SU-DHL-6 (cell line): ENCODE measurements around the gene ITGAV.

Experiments
- H2AFZ ChIP-seq: fragments of 200-600 bp; sonication (generic); 2 replicates; pipeline ENCODE4 v1.6.1; 2014; ENCODE audit warnings: low read depth, mild to moderate bottlenecking, moderate library complexity, mixed read lengths, antibody characterized with exemption, low read length; ENCODE audit not compliant: severe bottlenecking
- H3F3A ChIP-seq: fragments of 200-600 bp; shearing (Covaris generic); 2 replicates; pipeline ENCODE4 v1.6.0; 2016; ENCODE audit warnings: antibody characterized with exemption, mild to moderate bottlenecking; ENCODE audit not compliant: insufficient read depth
- H3K27ac ChIP-seq: fragments of 200-600 bp; sonication (generic); 2 replicates; pipeline ENCODE4 v1.5.1; 2016; ENCODE audit warnings: low read depth, mild to moderate bottlenecking, low read length, moderate library complexity, mixed read lengths
- H3K27me3 ChIP-seq: fragments of 200-600 bp; sonication (generic), shearing (Covaris generic); 2 replicates; pipeline ENCODE4 v1.6.0; 2014; ENCODE audit warnings: mild to moderate bottlenecking, low read length
- H3K36me3 ChIP-seq: fragments of 200-600 bp; sonication (generic); 2 replicates; pipeline ENCODE4 v1.6.1; 2014; ENCODE audit warnings: mild to moderate bottlenecking, low read length, mixed read lengths
- H3K4me2 ChIP-seq: fragments of 300-600, 200-600 bp; shearing (Covaris generic), sonication (generic); 2 replicates; pipeline ENCODE4 v1.6.0; 2014; ENCODE audit warnings: low read length, low read depth, mild to moderate bottlenecking; ENCODE audit not compliant: poor library complexity, severe bottlenecking
- H3K4me3 ChIP-seq: fragments of 200-600 bp; sonication (generic); 2 replicates; pipeline ENCODE4 v1.5.1; 2014; ENCODE audit warnings: antibody characterized with exemption, low read length, mild to moderate bottlenecking, mixed read lengths; ENCODE audit not compliant: insufficient read depth, poor library complexity, severe bottlenecking
- H3K79me2 ChIP-seq: fragments of 200-600 bp; sonication (generic); 2 replicates; pipeline ENCODE4 v1.6.1; 2014; ENCODE audit warnings: mild to moderate bottlenecking, low read length, moderate library complexity; ENCODE audit not compliant: insufficient read depth
- H3K9ac ChIP-seq: fragments of 200-600 bp; sonication (generic); 2 replicates; pipeline ENCODE4 v1.7.0; 2014; ENCODE audit warnings: mild to moderate bottlenecking, low read length
- H3K9me2 ChIP-seq: fragments of 200-600 bp; sonication (generic); replicated peaks from 2 replicates; pipeline ENCODE4 v1.6.1; 2014; ENCODE audit warnings: low read length; ENCODE audit not compliant: insufficient read depth
- H3K9me3 ChIP-seq: fragments of 200-600 bp; sonication (generic); 2 replicates; pipeline ENCODE4 v1.6.1; 2014; ENCODE audit warnings: low read length, mixed read lengths; ENCODE audit not compliant: insufficient read depth
- H4K20me1 ChIP-seq: fragments of 200-600 bp; sonication (generic); 2 replicates; pipeline ENCODE4 v1.6.1; 2014; ENCODE audit warnings: low read depth, mild to moderate bottlenecking, antibody characterized with exemption, low read length, moderate library complexity, mixed read lengths
- CTCF ChIP-seq: fragments of 200-600 bp; sonication (generic); IDR thresholded peaks from one replicate; pipeline ENCODE4 v1.5.1; 2017; ENCODE audit warnings: antibody characterized with exemption, mild to moderate bottlenecking, low read length, moderate library complexity; ENCODE audit not compliant: insufficient read depth, poor library complexity, severe bottlenecking
- EZH2phosphoT487 ChIP-seq: fragments of 200-600 bp; sonication (generic), shearing (Covaris generic); conservative IDR thresholded peaks from 2 replicates; pipeline ENCODE4 v1.6.1; 2018; ENCODE audit warnings: mild to moderate bottlenecking, antibody characterized with exemption, low read length, moderate library complexity, mixed read lengths

ITGAV gene

DNA sequence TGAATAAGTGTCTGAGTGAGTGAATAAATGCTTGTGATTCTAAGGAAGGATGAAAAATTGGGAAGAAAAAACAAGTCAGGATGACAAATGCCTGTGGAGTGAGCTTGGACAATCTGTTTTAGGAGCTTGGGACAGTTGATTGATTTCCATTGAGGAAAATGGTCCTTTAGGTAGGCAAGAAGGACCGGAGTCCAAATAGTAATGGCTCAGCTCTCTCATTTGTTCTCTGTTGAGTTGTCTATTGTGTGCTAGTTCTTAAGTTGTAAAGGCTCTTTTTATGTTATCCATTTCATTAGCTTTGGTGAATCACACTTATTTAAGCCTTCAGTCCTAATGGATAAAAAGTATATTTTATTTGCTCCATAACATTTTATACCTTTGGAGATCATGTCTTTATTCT, 135.9 kb downstream of the ITGAV start:
- Histone ChIP-seq H2AFZ (no peak overlapping the region), H3K79me2 (no peaks in the 10 kb centered on the region), H3K9me2 (no peaks in the 10 kb centered on the region)

DNA sequence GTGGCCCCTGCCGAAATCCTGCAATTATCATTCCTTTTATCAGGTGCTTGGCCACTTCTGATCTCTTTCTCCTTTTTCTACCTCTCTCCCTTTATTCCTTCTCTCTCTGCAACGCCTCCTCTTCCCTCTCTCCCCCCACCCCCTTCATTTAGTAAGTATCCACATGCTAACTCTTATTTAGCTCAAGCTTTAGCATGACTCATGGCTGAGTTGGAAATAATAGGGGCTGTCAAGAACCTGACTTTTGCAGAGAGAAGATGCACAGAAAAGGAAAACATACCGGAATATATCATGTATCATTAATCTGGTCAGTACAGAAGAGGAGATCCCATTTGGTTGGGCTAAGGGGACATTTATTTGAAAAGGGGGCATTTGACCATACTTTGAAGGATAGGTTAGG, 137.1 kb downstream of the ITGAV start:
- Histone ChIP-seq H3K4me3 (no peak overlapping the region), H3K36me3 (no peaks in the 10 kb centered on the region), H3K79me2 (no peaks in the 10 kb centered on the region), H4K20me1 (no peaks in the 10 kb centered on the region), H3K27me3 (no peaks in the 10 kb centered on the region), H2AFZ (no peak overlapping the region), H3F3A (no peaks in the 10 kb centered on the region), H3K4me2 (no peak overlapping the region), H3K9me2 (no peaks in the 10 kb centered on the region), H3K9me3 (no peaks in the 10 kb centered on the region), H3K27ac (no peak overlapping the region), H3K9ac (no peak overlapping the region)
- no peak for TF ChIP-seq CTCF
- no peak for TF ChIP-seq EZH2phosphoT487

More for the DNA sequence above, 135.9 kb downstream of the ITGAV start:
- H3K27ac ChIP-seq, result no peak overlapping the region
- H3K9me3 ChIP-seq, result no peaks in the 10 kb centered on the region
- TF ChIP-seq EZH2phosphoT487, result no peak
- TF ChIP-seq CTCF, result no peak
- H4K20me1 ChIP-seq, result no peaks in the 10 kb centered on the region
- H3K36me3 ChIP-seq, result no peaks in the 10 kb centered on the region
- H3K4me3 ChIP-seq, result no peak overlapping the region
- no peak overlapping the region for H3K9ac ChIP-seq
- no peak overlapping the region for H3K4me2 ChIP-seq
- H3K27me3 ChIP-seq, result no peaks in the 10 kb centered on the region
- no peaks in the 10 kb centered on the region for H3F3A ChIP-seq

DNA sequence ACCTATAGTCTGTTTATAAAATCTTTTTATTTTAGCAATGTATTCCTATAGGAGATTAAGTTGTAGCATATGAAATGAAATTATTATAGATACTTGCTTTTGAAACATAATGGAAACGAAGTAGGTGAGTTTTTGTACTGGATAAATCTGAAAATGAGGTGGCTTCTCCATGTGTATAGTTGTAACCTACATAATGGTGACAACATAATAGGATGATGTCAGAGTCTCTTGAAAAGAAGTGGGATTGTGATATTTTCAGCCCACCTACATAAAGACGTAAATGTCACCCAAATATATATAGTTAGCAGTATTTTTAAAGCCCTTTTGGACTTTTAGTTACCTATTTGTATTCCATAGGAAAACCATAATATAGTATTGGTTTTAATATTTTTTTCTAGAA, 138.8 kb downstream of the ITGAV start:
- TF ChIP-seq EZH2phosphoT487 (no peak), CTCF (no peak)
- Histone ChIP-seq H4K20me1 (no peaks in the 10 kb centered on the region), H3F3A (no peaks in the 10 kb centered on the region), H3K79me2 (no peaks in the 10 kb centered on the region), H2AFZ (no peak overlapping the region), H3K9me2 (no peaks in the 10 kb centered on the region), H3K4me3 (no peak overlapping the region), H3K27ac (no peak overlapping the region), H3K27me3 (no peaks in the 10 kb centered on the region), H3K9ac (no peak overlapping the region), H3K36me3 (no peaks in the 10 kb centered on the region), H3K4me2 (no peak overlapping the region), H3K9me3 (no peaks in the 10 kb centered on the region)
